ENCODE data around the gene MED7.

DNA sequence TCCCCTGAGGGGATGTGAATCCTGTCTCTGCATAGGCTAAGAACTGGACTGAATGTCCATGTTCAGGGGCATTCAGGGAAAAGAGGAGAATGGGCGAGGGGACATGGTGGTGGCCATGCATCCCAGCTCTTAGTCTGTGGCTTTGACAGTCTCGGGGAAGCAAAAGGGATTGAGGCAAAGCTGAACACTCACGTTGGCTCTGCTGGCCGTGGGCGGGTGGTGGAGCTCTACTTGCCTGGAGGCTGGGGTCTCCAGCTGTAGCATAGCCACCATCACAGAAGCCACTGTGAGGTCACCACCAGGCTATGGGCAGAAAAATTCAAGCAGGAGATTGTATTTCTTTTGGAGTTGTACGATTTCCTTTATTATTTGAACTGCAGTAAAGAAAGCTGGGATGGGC lies 19.3 kb upstream of the MED7 start:
- TF ChIP-seq, protein P1, sequence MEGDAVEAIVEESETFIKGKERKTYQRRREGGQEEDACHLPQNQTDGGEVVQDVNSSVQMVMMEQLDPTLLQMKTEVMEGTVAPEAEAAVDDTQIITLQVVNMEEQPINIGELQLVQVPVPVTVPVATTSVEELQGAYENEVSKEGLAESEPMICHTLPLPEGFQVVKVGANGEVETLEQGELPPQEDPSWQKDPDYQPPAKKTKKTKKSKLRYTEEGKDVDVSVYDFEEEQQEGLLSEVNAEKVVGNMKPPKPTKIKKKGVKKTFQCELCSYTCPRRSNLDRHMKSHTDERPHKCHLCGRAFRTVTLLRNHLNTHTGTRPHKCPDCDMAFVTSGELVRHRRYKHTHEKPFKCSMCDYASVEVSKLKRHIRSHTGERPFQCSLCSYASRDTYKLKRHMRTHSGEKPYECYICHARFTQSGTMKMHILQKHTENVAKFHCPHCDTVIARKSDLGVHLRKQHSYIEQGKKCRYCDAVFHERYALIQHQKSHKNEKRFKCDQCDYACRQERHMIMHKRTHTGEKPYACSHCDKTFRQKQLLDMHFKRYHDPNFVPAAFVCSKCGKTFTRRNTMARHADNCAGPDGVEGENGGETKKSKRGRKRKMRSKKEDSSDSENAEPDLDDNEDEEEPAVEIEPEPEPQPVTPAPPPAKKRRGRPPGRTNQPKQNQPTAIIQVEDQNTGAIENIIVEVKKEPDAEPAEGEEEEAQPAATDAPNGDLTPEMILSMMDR (conservative IDR thresholded peaks at IDR 0.05) = no peak
- no peak for TF ChIP-seq ZFX (IDR thresholded peaks at IDR 0.05)

Data from C4-2B (cell line).